ENCODE results near the gene ST14. TPM values are rescaled to one million over a fixed set of nuclear protein-coding genes. Genes with fewer than 3 reads are reported as not detected.

Gene ST14
- total RNA-seq, 1 experiment from 2014 or later = 33.9 TPM

GRCh38 chr11:130114726-130115125 lies 44.9 kb upstream of the ST14 start (continued):
- TF ChIP-seq ZNF532 (CRISPR knock-in tag; IDR thresholded peaks at IDR 0.05; ENCODE audit: borderline replicate concordance) (no peak), ZNF396 (CRISPR knock-in tag; IDR thresholded peaks at IDR 0.05; ENCODE audit: borderline replicate concordance) (no peak)
- TF ChIP-seq, protein P1, sequence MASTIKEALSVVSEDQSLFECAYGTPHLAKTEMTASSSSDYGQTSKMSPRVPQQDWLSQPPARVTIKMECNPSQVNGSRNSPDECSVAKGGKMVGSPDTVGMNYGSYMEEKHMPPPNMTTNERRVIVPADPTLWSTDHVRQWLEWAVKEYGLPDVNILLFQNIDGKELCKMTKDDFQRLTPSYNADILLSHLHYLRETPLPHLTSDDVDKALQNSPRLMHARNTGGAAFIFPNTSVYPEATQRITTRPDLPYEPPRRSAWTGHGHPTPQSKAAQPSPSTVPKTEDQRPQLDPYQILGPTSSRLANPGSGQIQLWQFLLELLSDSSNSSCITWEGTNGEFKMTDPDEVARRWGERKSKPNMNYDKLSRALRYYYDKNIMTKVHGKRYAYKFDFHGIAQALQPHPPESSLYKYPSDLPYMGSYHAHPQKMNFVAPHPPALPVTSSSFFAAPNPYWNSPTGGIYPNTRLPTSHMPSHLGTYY (CRISPR knock-in tag; IDR thresholded peaks at IDR 0.05) = no peak

DNA sequence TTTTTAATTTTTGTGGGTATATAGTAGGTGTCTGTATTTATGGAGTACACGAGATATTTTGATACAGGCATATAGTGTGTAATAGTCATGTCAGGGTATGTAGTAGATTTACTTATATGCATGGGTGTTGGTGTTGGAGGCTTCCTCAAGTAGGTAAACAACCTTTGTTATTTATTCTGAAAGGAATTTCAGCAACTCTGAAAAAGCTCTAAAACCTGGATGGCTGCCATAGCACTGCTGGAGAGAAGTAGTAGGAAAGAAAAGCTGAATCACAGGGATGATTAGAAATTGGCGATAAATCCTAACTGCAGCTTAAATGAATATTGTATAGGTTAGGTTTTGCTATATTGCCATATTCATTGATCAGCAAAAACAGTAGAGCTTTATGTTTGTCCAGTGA lies 44.4 kb upstream of the ST14 start:
- H3K36me3 Mint-ChIP-seq = peaks cover 19% of the 10 kb centered on the region
- no peak; the same call in 1 of the 2 replicates for ATAC-seq
- H3K9me3 Mint-ChIP-seq = no peaks in the 10 kb centered on the region
- H3K4me3 Mint-ChIP-seq = no peak overlapping the region
- ChIA-PET POLR2A (no interaction called here), CTCF (interaction anchor here (0.6 to 2.4 kb wide), 6 partner anchors 17 to 234 kb away, joined by 3 to 11 read pairs (median 4); no protein-coding TSS in a partner anchor)
- 0 out of 2 replicates have a peak overlapping the region, but pooled peaks have one; percentile 19 for H3K27ac Mint-ChIP-seq
- DNase-seq (ENCODE audit: low spot score) = no peak
- peaks cover 14% of the 10 kb centered on the region for H3K4me1 Mint-ChIP-seq
- no peaks in the 10 kb centered on the region for H3K27me3 Mint-ChIP-seq (ENCODE audit: low read depth)
- TF ChIP-seq CTCF (IDR thresholded peaks at IDR 0.05) (no peak), FOXK1 (CRISPR knock-in tag; IDR thresholded peaks at IDR 0.05) (no peak), SMAD4 (CRISPR knock-in tag; IDR thresholded peaks at IDR 0.05) (no peak), MLX (CRISPR knock-in tag; IDR thresholded peaks at IDR 0.05) (no peak), RELA (CRISPR knock-in tag; IDR thresholded peaks at IDR 0.05; ENCODE audit: borderline replicate concordance) (no peak), SOX15 (CRISPR knock-in tag; IDR thresholded peaks at IDR 0.05) (no peak), GTF2I (CRISPR knock-in tag; conservative IDR thresholded peaks at IDR 0.05) (no peak), ZNF138 (CRISPR knock-in tag; conservative IDR thresholded peaks at IDR 0.05) (no peak)
- TF ChIP-seq, protein P2, sequence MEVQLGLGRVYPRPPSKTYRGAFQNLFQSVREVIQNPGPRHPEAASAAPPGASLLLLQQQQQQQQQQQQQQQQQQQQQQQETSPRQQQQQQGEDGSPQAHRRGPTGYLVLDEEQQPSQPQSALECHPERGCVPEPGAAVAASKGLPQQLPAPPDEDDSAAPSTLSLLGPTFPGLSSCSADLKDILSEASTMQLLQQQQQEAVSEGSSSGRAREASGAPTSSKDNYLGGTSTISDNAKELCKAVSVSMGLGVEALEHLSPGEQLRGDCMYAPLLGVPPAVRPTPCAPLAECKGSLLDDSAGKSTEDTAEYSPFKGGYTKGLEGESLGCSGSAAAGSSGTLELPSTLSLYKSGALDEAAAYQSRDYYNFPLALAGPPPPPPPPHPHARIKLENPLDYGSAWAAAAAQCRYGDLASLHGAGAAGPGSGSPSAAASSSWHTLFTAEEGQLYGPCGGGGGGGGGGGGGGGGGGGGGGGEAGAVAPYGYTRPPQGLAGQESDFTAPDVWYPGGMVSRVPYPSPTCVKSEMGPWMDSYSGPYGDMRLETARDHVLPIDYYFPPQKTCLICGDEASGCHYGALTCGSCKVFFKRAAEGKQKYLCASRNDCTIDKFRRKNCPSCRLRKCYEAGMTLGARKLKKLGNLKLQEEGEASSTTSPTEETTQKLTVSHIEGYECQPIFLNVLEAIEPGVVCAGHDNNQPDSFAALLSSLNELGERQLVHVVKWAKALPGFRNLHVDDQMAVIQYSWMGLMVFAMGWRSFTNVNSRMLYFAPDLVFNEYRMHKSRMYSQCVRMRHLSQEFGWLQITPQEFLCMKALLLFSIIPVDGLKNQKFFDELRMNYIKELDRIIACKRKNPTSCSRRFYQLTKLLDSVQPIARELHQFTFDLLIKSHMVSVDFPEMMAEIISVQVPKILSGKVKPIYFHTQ (CRISPR knock-in tag; IDR thresholded peaks at IDR 0.05) = no peak

DNA sequence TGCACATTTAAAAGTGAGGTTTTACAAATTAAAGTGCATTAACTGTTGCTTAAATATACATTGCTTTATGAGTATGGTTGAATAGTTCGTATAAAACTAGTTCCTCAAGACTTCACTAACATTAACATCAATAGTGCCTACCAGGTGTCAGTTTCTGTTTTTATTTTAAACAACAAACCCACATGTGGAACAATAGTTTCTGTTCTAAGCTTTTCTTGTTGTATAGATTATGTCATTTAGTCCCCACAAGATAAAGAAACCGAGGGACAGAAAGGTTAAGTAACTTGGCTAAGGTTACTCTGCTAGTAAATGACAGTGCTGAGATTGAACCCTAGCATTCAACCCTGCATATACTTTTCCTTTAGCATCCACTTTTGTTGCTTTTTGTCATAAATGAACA lies 41.4 kb upstream of the ST14 start:
- Mint-ChIP-seq H3K36me3 (peaks cover 26% of the 10 kb centered on the region), H3K4me3 (no peak overlapping the region), H3K9me3 (no peaks in the 10 kb centered on the region), H3K4me1 (peaks cover 27% of the 10 kb centered on the region), H3K27ac (no peak overlapping the region), H3K27me3 (ENCODE audit: low read depth) (no peaks in the 10 kb centered on the region)
- DNase-seq (ENCODE audit: low spot score) (no peak), ATAC-seq (no peak)
- CTCF ChIA-PET = interaction anchor here (0.9 kb wide), 1 partner anchor 14 kb away, joined by 3 read pairs; no protein-coding TSS in a partner anchor
- POLR2A ChIA-PET = no interaction called here
- TF ChIP-seq IRF1 (CRISPR knock-in tag; IDR thresholded peaks at IDR 0.05) (no peak), CDX4 (CRISPR knock-in tag; IDR thresholded peaks at IDR 0.05; ENCODE audit: borderline replicate concordance) (no peak), ZNF121 (CRISPR knock-in tag; IDR thresholded peaks at IDR 0.05) (no peak), EMX1 (CRISPR knock-in tag; IDR thresholded peaks at IDR 0.05) (no peak), SOX15 (CRISPR knock-in tag; IDR thresholded peaks at IDR 0.05) (no peak), TCF7 (CRISPR knock-in tag; IDR thresholded peaks at IDR 0.05; ENCODE audit: low read depth) (no peak)
- TF ChIP-seq, protein P3, sequence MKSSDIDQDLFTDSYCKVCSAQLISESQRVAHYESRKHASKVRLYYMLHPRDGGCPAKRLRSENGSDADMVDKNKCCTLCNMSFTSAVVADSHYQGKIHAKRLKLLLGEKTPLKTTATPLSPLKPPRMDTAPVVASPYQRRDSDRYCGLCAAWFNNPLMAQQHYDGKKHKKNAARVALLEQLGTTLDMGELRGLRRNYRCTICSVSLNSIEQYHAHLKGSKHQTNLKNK (CRISPR knock-in tag; IDR thresholded peaks at IDR 0.05) = no peak
- TF ChIP-seq, protein P4, sequence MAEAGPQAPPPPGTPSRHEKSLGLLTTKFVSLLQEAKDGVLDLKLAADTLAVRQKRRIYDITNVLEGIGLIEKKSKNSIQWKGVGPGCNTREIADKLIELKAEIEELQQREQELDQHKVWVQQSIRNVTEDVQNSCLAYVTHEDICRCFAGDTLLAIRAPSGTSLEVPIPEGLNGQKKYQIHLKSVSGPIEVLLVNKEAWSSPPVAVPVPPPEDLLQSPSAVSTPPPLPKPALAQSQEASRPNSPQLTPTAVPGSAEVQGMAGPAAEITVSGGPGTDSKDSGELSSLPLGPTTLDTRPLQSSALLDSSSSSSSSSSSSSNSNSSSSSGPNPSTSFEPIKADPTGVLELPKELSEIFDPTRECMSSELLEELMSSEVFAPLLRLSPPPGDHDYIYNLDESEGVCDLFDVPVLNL (CRISPR knock-in tag; IDR thresholded peaks at IDR 0.05; ENCODE audit: borderline replicate concordance, low read depth) = no peak
